Body of pancreas (tissue), 4 donors: ENCODE data around the gene UBE2V1. TPM values are rescaled to one million over a fixed set of nuclear protein-coding genes. Genes with fewer than 3 reads are reported as not detected.

Experiments
- ATAC-seq: fragments of 150-250 bp; one replicate; pipeline ENCODE4 v1.9.1; 2016
- DNase-seq, 4 donors: peaks; one replicate each; pipeline ENCODE4 v3.0.0-alpha.2; 2019
- H3K27ac ChIP-seq, 4 donors: fragments of 200-600 bp; sonication (generic); 1 replicate in 3 of 4; 2 replicates in 1 of 4; pipeline versions ENCODE4 v1.5.1 to v1.6.1; 2016 to 2019; ENCODE audit warnings: mild to moderate bottlenecking in 1 of 4, mixed read lengths in 1 of 4, moderate library complexity in 1 of 4
- H3K27me3 ChIP-seq, 2 donors: fragments of 200-600 bp; sonication (generic); one replicate each; pipeline ENCODE4 v1.6.0; 2016; ENCODE audit warnings: mild to moderate bottlenecking in 1 of 2
- H3K36me3 ChIP-seq, 2 donors: fragments of 200-600 bp; sonication (generic); replicated peaks in 1 of 2; 2 replicates each; pipeline ENCODE4 v1.5.1; 2016; ENCODE audit warnings: low read depth in 2 of 2; ENCODE audit not compliant: insufficient read depth in 1 of 2
- H3K4me1 ChIP-seq: fragments of 200-600 bp; sonication (generic); one replicate; pipeline ENCODE4 v1.6.0; 2016
- H3K4me3 ChIP-seq, 2 donors: fragments of 200-600 bp; sonication (generic); 1 replicate in 1 of 2; 2 replicates in 1 of 2; pipeline ENCODE4 v1.5.1; 2016 to 2019
- H3K9me3 ChIP-seq, 3 donors: fragments of 200-600 bp; sonication (generic); 1 replicate in 2 of 3; 2 replicates in 1 of 3; pipeline ENCODE4 v1.5.1; 2016
- CTCF ChIP-seq, 7 experiments: fragments of 450-650 bp in 4 of 7; fragments of 200-600 bp in 3 of 7; sonication (generic) in 3 of 7; IDR thresholded peaks; one replicate each; pipeline ENCODE4 v1.5.1; 2016 to 2019; ENCODE audit warnings: antibody characterized with exemption in 7 of 7
- POLR2A ChIP-seq, 3 donors: fragments of 450-650 bp; IDR thresholded peaks; one replicate each; pipeline ENCODE4 v1.6.1; 2016; ENCODE audit warnings: antibody characterized with exemption in 3 of 3, mild to moderate bottlenecking in 2 of 3
- WGBS, 2 donors: methylation state at CpG; one replicate each; pipeline ENCODE4 v1.1.5; 2017; 5-methylcytosine and 5-hydroxymethylcytosine counted together
- intact Hi-C: fragments of 100-400 bp; cut with DNase I; formaldehyde crosslinking; loops from one replicate; pipeline ENCODE4 v1.15.1; 2023
- total RNA-seq, 2 donors: library from RNA; depleted of rRNA; stranded (reverse); fragments of >200 nt; gene quantifications; one replicate each; pipeline ENCODE4 v1.1.0, GENCODE V29; 2016

UBE2V1 gene
- total RNA-seq, 2 donors from 2014 or later = 42.0 to 43.8 TPM

GRCh38 chr20:50048420-50049166 lies 64.4 kb downstream of the UBE2V1 start:
- H3K36me3 ChIP-seq = no peaks in the 10 kb centered on the region
- H3K4me3 ChIP-seq = no peak overlapping the region
- DNase-seq (no peak), ATAC-seq (no peak)
- H3K27ac ChIP-seq = no peak overlapping the region
- H3K4me1 ChIP-seq = peaks cover 3% of the 10 kb centered on the region
- intact Hi-C loops = no loop called here
- no peak for TF ChIP-seq POLR2A (IDR thresholded peaks at IDR 0.05)
- TF ChIP-seq CTCF (IDR thresholded peaks at IDR 0.05) = no peak
- H3K27me3 ChIP-seq = no peaks in the 10 kb centered on the region
- H3K9me3 ChIP-seq = no peaks in the 10 kb centered on the region
- 60 to 71% methylated on average over 13 to 16 of the region's 16 CpGs for WGBS, 2 donors

- DNase-seq = no peak
Measured at GRCh38 chr20:50044353-50044960, 68.5 kb downstream of the UBE2V1 start.

GRCh38 chr20:50043573-50044352 lies 69.2 kb downstream of the UBE2V1 start:
- Histone ChIP-seq H3K36me3 (no peaks in the 10 kb centered on the region), H3K9me3 (no peaks in the 10 kb centered on the region), H3K4me1 (peaks cover 3% of the 10 kb centered on the region), H3K27ac (no peak overlapping the region), H3K27me3 (no peaks in the 10 kb centered on the region), H3K4me3 (no peak overlapping the region)
- ATAC-seq (no peak), DNase-seq (no peak)
- intact Hi-C loops = no loop called here
- TF ChIP-seq CTCF (IDR thresholded peaks at IDR 0.05) (no peak), POLR2A (IDR thresholded peaks at IDR 0.05) (no peak)
- WGBS, 2 donors = 77 to 80% methylated on average over 12 to 22 of the region's 22 CpGs

More at GRCh38 chr20:50044353-50044960, 68.5 kb downstream of the UBE2V1 start:
- H3K27me3 ChIP-seq = no peaks in the 10 kb centered on the region
- 61 to 64% methylated on average over 1 to 5 of the region's 5 CpGs for WGBS, 2 donors
- H3K4me3 ChIP-seq = no peak overlapping the region
- intact Hi-C loops = no loop called here
- no peaks in the 10 kb centered on the region for H3K36me3 ChIP-seq
- peaks cover 3% of the 10 kb centered on the region for H3K4me1 ChIP-seq
- no peak for ATAC-seq
- no peak overlapping the region for H3K27ac ChIP-seq
- no peak for TF ChIP-seq POLR2A (IDR thresholded peaks at IDR 0.05)
- no peak for TF ChIP-seq CTCF (IDR thresholded peaks at IDR 0.05)
- H3K9me3 ChIP-seq = no peaks in the 10 kb centered on the region

GRCh38 chr20:50042370-50043313 lies 70.3 kb downstream of the UBE2V1 start:
- no peaks in the 10 kb centered on the region for H3K36me3 ChIP-seq
- 79 to 81% methylated on average over 10 of the region's 10 CpGs for WGBS, 2 donors
- TF ChIP-seq POLR2A (IDR thresholded peaks at IDR 0.05) (no peak), CTCF (IDR thresholded peaks at IDR 0.05) (no peak)
- no peak for DNase-seq
- H3K4me3 ChIP-seq = no peak overlapping the region
- peaks cover 3% of the 10 kb centered on the region for H3K4me1 ChIP-seq
- H3K27me3 ChIP-seq = no peaks in the 10 kb centered on the region
- no peak for ATAC-seq
- H3K9me3 ChIP-seq = no peaks in the 10 kb centered on the region
- intact Hi-C loops = no loop called here
- H3K27ac ChIP-seq = no peak overlapping the region
